Ovary (tissue), 3 donors: ENCODE measurements around the gene LPIN1.

Experiments used
- CTCF ChIP-seq, 3 donors: fragments of 450-650 bp in 2 of 3; fragments of 200-600 bp in 1 of 3; IDR thresholded peaks; one replicate each; pipeline versions ENCODE4 v1.5.1 to v1.8.0; 2016 to 2022; ENCODE audit warnings: antibody characterized with exemption in 3 of 3, mild to moderate bottlenecking in 1 of 3
- POLR2A ChIP-seq: fragments of 450-650 bp; IDR thresholded peaks from one replicate; pipeline ENCODE4 v1.6.1; 2017; ENCODE audit warnings: antibody characterized with exemption, mild to moderate bottlenecking, moderate library complexity
- donor health status: DM: no; HTN: no; CAD: no.

- TF ChIP-seq CTCF (IDR thresholded peaks at IDR 0.05) (no peak), POLR2A (no peak)
These were observed 638 bp upstream of the LPIN1 start for GRCh38 chr2:11745613-11746375.
